SK-MEL-5 (cell line): ENCODE data around the gene DNAAF1. TPM values are rescaled to one million over a fixed set of nuclear protein-coding genes. Genes with fewer than 3 reads are reported as not detected.
"Not testable (repeated sequence)": the region's sequence is repeated elsewhere in the genome, so short reads cannot be mapped to it uniquely, and the experiment has no call there.

Experiments used
- DNase-seq: peaks from one replicate; pipeline ENCODE4 v3.0.0-alpha.2; 2016; ENCODE audit warnings: low read depth, low spot score
- in situ Hi-C: cut with HindIII; loops from 2 replicates; pipeline ENCODE4 v1.10.0; 2016; ENCODE audit warnings: low sequenced_read_pairs, high pct_unique_total_duplicates, low pct_unique_long_range_greater_than_20kb
- total RNA-seq: library from RNA; depleted of rRNA; stranded (reverse); fragments of >200 nt; shearing (Covaris generic); gene quantifications from 2 replicates; pipeline ENCODE4 v1.2.3, GENCODE V29; 2014

DNAAF1 gene
- total RNA-seq, 1 experiment from 2014 or later, result 0.63 TPM

DNA sequence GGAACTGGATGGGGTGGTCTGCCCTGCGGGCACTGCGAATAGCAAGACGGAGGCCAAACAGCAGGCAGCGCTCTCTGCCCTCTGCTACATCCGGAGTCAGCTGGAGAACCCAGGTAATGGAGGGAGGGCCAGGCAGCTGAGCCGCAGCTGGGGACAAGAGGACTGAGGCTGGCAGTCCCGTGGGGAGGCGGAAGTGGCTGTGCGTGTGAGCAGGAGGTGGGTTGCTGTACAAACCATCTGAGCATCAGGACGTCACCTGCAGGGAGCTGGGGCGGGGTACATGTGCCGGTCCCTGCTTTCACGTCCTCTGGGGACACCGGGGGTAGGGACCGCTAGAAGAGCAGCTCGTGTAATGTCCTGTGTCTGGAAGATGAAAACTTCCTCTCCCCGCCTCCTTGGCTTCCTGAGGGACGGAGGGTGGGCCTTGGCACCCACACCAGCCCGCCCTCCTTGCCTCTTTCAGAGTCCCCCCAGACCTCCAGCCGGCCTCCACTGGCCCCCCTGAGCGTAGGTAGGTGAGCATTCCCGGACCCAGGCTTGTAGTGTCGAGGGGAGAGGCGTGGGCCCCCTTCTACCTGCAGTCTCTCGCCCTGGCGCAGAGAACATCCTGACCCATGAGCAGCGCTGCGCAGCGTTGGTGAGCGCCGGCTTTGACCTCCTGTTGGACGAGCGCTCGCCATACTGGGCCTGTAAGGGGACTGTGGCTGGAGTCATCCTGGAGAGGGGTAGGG is 49.5 kb downstream of the DNAAF1 start:
- in situ Hi-C loops, result no loop called here
- no peak for DNase-seq

DNA sequence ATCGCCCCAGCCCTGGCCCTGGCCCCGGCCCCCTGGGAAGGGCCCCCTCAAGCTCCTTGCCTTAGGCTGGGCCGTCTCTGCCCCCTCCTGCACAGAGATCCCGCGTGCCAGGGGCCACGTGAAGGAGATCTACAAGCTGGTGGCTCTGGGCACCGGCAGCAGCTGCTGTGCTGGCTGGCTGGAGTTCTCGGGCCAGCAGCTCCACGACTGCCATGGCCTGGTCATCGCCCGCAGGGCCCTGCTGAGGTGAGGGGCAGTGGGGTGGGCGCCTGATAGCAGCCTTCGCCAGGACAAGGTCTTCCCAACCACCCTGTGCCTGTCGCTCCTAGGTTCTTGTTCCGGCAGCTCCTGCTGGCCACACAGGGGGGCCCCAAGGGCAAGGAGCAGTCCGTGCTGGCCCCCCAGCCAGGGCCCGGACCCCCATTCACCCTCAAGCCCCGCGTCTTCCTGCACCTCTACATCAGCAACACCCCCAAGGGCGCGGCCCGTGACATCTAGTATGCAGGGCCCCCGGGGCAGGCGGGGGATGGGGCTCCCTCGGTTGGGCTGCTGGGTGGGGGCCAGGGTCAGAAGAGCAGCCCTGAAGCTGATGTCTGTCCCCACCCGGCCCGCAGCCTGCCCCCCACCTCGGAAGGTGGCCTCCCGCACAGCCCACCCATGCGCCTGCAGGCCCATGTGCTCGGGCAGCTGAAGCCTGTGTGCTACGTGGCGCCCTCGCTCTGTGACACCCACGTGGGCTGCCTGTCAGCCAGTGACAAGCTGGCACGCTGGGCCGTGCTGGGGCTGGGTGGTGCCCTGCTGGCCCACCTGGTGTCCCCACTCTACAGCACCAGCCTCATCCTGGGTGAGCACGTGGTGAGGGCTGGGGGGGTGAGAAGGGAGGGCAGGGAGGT is 50.3 kb downstream of the DNAAF1 start:
- in situ Hi-C loops, result no loop called here

DNA sequence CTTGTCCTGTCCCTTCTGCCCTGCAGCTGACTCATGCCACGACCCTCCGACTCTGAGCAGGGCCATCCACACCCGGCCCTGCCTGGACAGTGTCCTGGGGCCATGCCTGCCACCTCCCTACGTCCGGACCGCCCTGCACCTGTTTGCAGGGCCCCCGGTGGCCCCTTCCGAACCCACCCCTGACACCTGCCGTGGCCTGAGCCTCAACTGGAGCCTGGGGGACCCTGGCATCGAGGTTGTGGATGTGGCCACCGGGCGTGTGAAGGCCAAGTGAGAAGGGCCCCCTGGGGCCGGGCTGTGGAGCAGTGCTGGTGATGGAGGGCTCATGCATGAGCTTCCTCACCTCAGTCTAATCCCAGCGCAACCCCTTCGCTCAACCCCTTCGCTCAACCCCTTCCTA is 51.0 kb downstream of the DNAAF1 start:
- DNase-seq, result no peak
- in situ Hi-C loops, result no loop called here

More for the DNA sequence above, 50.3 kb downstream of the DNAAF1 start:
- no peak for DNase-seq

DNA sequence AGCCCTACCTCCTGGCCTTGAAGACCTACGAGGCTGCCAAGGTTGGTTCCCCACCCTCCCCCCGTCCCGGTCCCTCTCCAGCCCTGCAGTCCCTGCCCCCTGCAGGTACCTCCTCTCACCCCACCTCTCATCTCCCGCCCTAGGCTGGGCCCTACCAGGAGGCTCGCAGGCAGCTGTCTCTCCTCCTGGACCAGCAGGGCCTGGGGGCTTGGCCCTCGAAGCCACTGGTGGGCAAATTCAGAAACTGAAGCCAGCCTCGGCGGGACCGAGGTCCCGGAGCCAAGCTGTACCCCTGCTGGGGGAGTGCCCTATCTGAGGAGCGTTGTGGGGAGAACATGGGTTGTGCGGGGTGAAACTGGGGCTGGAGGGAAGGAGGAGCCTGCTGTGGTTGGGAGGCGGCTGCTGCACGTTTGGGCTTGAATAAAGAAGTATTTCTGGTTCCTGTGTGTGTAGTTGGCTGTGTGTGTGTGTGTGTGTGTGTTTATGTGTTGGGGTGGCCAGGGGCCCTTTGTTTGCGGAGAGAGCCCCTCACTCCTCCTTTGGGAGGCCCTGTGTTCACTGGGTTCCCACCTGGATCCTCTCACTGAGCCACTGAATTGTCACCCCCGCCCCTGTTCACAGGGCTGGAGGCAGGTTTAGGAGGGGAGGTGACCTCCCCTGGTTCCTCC is 51.8 kb downstream of the DNAAF1 start:
- in situ Hi-C loops, result no loop called here
- DNase-seq, result no peak

DNA sequence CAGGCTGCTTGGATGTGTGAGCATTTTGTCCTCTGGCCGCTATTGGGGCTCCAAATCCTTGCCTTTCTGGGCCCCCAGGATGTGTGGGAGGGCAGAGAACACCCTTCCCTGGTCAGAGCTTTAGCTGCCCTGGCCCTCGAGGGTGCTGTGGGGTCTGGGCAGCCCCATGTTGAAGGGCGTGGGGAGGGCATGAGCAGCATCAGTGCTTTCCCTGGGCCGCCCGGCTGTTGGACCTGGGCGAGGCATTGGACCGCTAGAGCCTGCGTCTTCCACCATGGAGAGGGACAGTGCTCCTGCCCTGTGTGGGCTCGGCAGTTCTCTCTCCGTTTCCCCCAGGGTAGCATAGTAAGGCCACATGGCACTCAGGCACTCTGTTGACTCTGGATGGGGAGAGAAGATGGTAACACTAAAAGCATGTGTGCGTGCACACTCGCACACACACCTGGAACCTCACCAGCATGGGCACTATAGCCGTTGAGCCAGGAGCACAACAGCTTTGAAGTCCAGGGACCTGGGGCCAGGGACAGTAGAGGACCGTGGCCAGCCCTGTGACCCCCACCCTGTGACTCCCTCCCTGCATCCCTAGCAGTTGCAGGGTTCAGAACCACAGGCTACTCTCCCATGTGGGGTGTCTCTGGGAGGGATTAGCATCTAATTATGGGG is 52.5 kb downstream of the DNAAF1 start:
- in situ Hi-C loops, result no loop called here
- no peak for DNase-seq

DNA sequence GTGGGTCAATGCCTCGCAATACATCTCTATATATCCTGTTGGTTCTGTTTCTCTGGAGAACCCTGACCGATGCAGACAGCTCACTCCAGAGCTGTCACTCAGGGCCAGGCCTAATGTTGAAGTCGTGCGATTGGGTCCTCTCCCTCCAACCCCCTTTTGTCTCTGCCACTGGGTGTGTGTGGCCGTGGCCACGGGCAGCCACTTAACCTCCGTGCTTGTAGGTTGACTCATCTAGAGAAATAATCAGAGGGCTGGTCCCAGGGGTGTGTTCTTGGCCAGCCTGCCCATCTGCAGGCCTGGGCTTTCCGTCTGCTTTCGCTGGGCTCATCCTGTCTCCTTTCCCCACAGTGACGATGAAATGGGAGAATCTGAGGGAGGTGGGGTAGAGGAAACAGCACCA is 53.3 kb downstream of the DNAAF1 start:
- no peak for DNase-seq
- in situ Hi-C loops, result no loop called here

DNA sequence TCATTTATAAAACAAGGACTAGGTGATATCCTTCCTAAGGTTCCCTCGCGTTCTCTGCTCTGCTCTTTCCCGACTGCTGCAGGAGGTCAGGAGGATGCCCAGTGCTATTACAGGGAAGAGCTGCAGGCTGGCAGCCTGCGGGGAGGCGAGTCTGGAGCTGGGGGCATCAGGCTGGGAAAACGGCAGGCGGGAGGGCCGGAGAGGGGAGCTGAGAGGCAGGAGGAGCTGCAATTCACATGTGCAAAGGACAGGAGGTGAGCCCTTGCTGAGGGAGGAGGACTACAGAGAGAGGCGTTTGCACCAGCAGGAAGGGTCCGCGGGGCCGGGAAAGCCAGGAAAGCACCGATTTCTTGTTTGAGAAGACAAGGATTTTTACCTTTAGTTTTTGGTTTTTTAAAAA is 54.0 kb downstream of the DNAAF1 start:
- DNase-seq, result no peak
- in situ Hi-C loops, result no loop called here

DNA sequence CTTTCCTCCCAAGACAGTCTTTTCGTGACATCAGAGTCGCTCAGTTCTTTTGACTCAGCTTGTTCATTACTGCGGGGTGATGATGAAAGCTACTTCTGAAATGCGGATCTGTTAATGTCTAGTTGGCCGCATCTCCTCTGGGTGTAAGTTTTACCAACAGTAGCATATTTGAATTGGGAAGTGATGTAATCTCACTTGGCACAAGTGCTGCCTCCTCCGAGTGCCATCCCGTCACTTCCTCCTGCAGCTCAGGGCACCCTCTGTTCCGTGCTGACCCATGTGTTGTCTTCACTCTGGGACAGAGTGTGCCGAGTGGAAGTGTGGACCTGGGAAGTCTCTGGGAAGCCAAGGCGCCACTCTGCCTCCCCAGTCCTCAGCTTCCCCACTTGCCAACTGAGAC is 54.8 kb downstream of the DNAAF1 start:
- in situ Hi-C loops, result no loop called here

DNA sequence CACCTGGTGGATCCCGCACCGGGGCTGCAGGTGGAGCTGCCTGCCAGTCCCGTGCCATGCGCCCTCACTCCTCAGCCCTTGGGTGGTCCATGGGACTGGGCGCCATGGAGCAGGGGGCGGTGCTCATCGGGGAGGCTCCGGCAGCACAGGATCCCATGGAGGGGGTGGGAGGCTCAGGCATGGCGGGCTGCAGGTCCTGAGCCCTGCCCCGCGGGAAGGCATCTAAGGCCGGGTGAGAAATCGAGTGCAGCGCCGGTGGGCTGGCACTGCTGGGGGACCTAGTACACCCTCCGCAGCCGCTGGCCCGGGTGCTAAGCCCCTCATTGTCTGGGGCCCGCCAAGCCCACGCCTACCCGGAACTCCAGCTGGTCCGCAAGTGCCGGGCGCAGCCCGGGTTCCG is 59.4 kb downstream of the DNAAF1 start:
- DNase-seq, in situ Hi-C loops: not testable (repeated sequence)

More for the DNA sequence above, 54.8 kb downstream of the DNAAF1 start:
- DNase-seq, result no peak

DNA sequence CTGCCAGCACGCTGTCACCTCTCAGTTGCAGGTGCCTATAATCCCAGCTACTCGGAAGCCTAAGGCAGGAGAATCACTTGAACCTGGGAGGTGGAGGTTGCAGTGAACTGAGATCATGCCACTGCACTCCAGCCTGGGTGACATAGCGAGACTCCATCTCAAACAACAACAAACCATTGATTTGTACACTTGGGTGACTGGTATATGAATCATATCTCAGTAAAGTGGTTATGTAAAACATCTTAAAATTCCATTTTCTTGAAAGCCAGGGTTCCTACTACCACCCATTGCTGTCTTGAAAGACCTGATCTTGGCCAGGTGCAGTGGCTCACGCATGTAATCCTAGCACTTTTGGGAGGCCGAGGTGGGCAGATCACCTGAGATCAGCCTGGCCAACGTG is 60.0 kb downstream of the DNAAF1 start:
- not testable (repeated sequence) for DNase-seq

DNA sequence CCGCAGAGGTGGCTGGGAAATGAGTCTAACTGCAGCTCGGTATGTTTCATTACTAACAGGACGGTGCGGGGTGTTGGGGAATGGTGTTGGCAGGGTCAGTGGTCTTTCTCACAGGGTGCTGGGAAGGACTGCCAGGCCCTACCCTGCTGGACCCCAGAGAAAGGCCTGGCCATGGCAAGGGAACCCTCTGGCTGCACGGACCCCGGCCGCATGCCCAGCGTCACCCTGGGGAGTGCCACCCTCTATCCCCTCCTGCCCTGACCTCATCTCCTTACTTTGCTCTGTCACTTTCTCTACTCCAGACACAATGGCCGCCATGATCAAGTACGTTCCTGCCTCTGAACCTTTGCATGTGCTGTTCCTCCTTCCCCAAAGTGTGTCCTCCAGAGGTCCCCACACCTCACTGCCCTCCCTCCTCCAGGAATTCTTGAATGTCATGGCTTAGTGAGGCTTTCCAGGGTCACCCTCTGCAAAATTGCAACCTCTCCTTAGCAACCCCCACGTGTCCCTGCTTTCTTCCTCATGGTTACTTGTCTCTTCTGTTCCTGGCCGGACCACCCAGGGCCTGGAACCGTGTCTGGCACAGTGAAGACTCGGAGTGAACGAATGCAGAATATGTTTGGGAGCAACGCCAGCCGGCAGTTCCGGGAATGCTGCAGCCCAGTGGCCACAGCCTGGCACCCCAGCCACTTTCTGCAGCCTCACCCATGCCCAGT is 61.0 kb downstream of the DNAAF1 start:
- no peak for DNase-seq
- in situ Hi-C loops, result no loop called here

More for the DNA sequence above, 60.0 kb downstream of the DNAAF1 start:
- in situ Hi-C loops, result not testable (repeated sequence)

DNA sequence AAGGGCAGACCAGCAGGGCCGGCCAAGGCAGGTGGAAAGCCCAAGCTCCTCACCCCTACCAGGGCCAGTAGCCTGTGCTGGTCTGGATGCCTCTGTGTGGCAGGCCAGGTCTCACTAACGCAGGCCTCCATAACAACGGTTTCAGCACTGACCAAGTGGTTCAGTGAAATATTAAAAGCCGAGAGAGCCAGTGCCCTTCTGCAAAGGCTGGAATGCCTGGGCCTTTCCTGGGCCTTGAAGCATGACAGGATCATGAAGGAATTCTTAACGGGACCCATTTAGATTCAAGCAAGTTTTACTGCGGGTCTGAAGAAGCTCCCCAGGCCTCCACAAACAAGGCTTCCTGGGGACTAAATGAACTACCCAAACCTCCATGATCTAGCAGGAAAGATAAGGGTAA is 62.1 kb downstream of the DNAAF1 start:
- in situ Hi-C loops, result no loop called here
- DNase-seq, result no peak

DNA sequence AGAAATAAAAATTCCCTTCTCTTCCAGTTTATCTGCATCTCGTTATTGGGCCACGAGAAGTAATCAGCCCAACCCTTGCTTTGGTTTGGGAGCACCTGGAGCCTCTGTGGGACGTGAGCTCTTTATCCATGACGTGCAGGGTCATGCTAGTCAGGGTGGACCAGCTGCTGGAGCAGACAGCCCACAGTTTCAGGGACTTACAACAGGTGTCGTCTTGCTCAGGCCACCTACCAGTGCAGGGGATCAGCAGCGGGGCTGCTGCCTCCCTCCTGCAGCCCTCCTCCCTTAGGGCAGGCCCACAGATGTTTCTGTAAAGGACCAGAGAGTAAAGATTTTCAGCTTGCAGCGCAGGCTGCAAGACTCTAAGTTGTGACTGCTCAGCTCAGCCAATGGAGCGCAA is 62.8 kb downstream of the DNAAF1 start:
- in situ Hi-C loops, result no loop called here
- DNase-seq, result no peak

DNA sequence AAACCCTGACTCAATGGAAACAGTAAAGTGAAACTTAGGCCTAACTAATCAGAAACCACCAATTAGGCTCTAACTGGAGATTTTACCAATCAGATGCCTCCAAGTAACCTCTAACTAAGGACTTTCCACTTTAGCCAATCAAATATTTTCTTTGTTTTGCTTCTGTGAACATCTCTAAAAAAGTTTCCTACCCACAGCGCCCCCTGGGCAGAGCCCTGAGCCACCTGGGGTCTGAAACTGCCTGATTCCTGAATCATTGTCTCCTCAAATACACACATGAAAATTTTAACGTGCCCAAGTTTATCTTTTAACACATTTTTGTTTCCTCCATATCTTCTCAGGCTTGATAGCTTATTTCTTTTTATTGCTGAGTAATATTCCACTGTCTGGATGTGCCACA is 64.9 kb downstream of the DNAAF1 start:
- no peak for DNase-seq
- in situ Hi-C loops, result no loop called here

DNA sequence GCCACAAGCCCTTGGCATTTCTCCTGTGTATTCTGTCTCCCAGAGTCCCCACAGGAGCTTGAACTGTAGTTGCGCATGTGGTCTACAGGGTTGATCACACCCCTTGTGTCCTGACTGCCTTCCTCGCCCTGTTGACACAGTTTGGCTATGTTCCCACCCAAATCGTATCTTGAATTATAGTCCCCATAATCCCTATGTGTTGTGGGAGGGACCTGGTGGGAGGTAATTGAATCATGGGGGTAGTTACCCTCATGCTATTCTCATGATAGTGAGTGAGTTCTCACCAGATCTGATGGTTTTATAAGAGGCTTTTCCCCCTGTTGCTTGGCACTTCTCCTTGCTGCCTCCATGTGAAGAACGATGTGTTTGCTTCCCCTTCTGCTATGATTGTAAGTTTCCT is 67.0 kb downstream of the DNAAF1 start:
- no peak for DNase-seq
- in situ Hi-C loops, result no loop called here

DNA sequence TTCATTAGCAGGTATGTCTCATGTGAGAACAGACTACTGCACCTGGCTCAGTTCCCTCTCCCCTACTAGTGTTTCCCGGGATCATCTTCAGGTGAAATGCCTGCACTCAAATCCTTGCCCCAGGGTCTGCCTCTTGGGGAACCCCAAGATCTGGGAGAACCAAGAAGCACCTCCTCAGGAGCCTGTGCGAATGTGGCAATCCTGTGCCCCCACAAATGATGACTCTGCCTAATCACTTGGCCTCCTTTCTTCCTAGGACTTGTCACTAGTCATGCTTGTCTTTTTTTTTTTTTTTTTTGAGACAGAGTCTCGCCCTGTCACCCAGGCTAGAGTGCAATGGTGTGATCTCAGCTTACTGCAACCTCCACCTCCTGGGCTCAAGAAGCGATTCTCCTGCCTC is 67.5 kb downstream of the DNAAF1 start:
- in situ Hi-C loops, result no loop called here
- no peak for DNase-seq

DNA sequence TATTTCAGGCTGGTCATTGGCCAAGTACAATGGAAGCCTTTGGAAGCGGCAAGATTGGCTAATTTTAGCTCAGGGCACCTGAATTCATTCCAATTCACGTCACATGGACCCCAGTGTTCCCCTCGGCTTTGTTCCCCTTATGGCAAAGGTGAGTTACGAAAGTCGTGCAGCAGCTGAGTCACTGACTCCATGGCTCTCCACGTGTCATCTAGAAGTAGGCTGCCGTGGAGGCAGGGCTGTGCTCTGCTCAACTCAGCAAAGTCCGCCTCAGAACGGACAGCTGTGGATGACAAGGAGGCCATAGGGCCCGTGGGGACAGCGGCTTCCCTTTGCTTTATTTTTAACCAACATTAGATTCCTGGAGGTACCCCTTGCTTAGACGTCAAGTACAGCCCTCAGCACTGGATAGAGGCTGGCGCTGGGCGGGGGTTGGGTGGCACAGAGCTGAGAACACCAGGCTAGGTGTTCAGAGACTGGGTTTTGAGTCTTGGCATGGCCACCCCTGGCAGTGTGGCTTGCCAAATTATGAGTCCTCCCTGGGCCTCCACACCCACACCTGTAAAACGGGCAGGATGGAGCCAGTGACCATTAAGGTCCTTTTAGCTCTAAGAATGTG is 69.5 kb downstream of the DNAAF1 start:
- in situ Hi-C loops, result no loop called here
- DNase-seq, result no peak
